Suppressor macrophage treated with lipopolysaccharide for 1 hour (primary cell): ENCODE results near the gene CACYBP.

ENCODE experiments used
- DNase-seq, 3 donors: peaks; one replicate each; pipeline ENCODE4 v3.0.0-alpha.2; 2020 to 2022

The CACYBP gene

DNA sequence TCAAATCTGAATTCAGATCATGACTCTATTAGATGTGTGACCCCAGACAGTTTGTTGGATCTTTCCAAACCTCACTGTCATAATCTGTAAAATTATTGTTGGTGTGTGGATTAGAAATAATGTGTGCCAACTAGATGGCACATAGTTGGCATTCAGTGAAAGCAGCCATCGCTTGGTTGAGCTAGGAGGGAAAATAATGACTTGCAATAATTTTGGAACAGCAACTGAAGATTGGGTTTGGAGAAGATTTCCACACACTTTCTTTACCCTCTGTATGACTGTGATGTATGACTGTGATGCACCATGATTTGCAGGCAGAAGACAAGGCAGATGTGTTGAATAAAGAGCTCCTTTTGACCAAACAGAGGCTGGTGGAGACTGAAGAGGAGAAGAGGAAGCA lies 24.0 kb upstream of the CACYBP start:
- no peak for DNase-seq

DNA sequence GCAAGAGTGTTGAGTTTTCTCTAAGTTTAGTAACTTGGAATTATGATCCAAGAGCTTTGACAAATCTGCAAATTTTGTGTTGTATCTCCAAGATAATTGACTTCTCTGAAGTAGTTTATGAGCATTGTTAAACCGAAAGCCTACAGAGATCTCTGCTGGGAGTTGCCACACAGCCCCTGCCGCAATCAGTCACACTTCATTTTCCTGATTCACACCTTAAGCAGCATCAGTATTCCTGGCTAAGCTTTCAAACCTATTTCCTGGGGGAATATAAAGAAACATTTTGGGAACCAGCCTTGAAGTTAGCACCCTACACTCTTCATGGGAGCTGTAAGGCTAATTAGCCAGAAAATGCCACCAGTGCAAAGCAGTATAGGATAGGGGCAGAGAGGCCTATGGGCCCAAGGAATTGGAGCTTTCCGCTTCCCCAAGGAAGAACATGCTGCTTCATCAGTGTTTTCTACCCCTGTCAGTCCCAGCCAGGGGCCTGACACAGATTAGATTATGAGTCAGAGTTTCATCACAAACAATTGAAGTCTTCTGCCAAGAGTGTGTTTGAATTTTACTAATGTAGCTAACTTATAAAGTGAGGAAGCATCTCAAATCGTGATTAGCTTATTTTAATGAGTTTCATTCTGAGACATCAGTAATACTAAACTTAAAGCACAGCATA lies 23.2 kb upstream of the CACYBP start:
- no peak for DNase-seq

GRCh38 chr1:174982971-174983689 lies 16.6 kb upstream of the CACYBP start:
- peak; percentile 76 to 82 (median 78) for DNase-seq

GRCh38 chr1:174984952-174985351 lies 14.8 kb upstream of the CACYBP start:
- no peak for DNase-seq

GRCh38 chr1:174988539-174988938 lies 11.2 kb upstream of the CACYBP start:
- DNase-seq, result no peak

DNA sequence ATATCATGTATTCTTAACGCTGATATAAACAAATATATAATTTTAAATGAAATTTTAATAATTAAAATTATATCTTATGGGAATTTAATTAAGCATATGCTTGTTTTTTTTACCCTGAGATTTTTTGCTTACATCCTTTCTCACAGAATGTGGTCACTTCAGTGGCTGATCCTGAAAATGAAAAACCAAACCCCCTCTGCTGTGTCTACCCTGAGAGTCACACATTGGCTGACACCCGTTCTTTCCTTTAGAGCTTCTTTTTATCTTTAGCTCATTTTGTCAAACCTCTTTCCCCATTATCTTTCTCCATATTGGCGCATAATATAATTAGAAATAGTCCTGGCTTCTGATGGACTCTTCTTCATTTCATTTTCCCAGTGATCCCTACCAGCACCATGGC lies 10.8 kb upstream of the CACYBP start:
- no peak for DNase-seq

- DNase-seq, result no peak
Measured at GRCh38 chr1:174989536-174990220, 10.1 kb upstream of the CACYBP start.

- DNase-seq, result peak; percentile 54 to 72 (median 55)
Measured at GRCh38 chr1:174990382-174990999, 9.3 kb upstream of the CACYBP start.

DNA sequence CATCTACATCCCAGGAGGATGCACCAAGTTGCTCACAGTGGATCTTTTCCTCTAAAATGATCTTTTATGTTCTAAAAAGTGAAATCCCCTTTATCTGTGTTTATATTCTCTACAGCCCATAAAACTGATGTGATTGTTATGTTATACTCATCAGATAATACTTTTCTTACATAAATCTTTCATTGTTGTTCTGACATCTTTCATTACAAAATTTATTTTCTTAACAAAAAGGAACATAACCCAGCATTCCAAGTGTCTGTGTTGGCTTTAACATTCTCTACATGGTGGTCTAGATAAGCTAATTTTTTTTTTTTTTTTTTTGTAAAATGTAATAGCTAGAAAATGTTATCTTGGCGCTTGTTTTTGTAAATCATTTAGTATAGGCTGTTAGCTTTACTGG lies 8.3 kb upstream of the CACYBP start:
- DNase-seq, result no peak

DNA sequence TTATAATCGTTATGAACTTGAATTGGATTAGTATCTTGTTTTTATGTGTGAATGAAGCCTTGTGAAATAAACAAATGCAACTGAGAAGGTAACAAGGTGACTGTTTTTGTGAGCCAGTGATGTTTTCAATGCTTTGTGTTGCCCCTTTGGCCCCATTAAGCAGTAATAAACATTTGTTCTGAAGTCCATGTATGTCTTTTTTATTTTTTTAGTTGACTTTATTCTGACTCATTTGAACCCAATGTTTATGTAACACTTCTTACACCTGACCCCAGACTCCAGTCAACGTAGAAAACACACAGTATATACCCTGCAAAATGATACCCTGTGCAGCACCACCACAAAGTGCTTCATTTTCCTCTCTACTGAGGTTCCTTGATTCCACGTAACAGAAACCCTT lies 4.6 kb upstream of the CACYBP start:
- no peak for DNase-seq

- no peak for DNase-seq
Measured at GRCh38 chr1:174995916-174996315, 3.8 kb upstream of the CACYBP start.

DNA sequence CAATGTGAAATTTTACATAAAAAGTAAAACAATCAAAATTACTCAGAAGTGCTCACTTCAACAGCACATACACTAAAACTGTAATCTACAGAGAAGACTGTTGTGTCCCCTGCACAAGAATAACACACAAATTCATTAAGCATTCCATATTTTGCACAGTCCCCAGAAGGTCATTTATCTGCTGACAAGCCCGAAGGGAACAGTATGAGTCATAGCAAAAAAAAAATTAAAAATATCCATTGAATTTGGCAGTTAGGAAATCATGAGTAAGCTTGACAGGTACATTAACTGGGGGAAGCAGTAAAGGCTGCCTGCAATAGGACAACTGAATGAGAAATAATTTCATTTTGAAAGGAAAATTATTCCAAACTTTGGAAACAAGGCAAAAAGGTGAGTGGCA lies 3.3 kb upstream of the CACYBP start:
- peak in 2 of 3 donors; percentile 22 to 35 for DNase-seq

DNA sequence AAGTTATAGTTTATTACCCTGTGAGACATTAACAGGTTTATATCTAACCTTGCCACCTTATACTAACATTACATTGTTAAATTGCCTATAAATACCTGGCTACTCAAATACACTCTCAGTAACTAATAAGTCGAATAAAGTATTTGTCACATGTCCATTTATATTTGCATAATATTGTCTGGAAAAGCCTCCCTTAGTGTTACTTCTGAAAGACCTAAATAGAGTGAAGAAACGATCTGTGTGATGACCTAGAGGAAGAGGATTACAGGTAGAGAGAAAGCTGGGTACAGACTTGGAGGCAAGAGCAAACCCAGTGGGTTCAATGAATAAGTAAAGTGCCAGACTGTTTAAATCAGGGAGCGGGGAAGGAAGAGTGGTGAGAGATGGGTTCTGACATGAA lies 2.7 kb upstream of the CACYBP start:
- no peak for DNase-seq

- peak; percentile 68 to 70 (median 69) for DNase-seq
Measured at GRCh38 chr1:174998569-174999215, 1.1 kb upstream of the CACYBP start.

GRCh38 chr1:174999216-174999935 lies 371 bp upstream of the CACYBP start:
- peak; percentile 99 to 100 (median 100) for DNase-seq

- peak in 2 of 3 donors; percentile 40 to 51 for DNase-seq
Measured at GRCh38 chr1:175000697-175001187, 995 bp downstream of the CACYBP start.

GRCh38 chr1:175002910-175003517 lies 3.3 kb downstream of the CACYBP start:
- no peak for DNase-seq

DNA sequence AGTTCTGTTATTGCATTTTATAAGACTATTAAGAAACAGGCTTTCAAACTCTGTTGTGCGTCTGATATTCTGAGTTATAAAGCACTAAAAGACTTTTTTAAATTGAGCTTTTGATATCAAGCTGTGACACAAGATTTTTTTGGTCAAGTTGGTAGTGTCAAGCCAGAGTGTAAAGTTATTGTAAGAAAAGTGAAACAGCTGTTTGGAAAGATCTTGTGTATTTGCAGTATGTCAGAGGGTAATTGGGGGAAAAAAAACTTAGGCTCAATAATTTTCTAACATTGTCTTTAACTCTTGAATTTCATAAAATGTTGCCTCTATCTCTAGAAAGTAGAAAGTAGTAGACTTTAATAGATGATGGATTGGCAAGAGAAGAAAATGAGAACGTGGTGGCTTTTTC lies 3.8 kb downstream of the CACYBP start:
- no peak for DNase-seq

DNA sequence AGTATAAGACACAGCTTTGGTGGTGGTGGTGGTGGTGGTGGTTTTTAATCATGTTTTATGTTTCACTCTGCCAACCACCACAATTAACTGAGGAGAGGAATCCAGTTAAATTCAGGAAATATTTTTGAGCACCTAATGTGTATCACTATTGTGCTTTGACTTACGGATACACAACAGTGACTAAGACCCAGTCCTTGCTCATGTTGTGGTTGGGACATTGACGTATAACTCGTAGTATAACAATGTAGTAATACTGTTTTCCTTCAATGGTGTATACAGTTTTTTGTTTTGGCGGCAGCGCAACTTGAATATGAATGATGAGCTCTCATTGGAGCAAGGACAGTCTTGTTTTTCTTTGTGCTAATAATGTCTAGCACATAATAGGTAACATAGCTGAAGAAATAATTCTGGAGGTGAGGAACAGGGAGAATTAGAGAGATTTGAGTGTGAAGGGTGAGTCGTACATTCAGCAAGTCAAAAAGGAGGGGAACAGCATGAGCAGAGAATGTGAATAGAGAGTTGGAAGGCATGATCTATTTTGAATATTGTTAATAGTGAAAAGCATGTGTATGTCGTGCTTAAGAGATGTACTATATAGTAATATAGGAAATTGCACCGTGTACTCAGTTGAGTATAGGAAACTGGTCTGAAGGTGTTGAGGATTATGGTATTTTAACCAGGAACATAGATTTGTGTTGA lies 5.5 kb downstream of the CACYBP start:
- no peak for DNase-seq

DNA sequence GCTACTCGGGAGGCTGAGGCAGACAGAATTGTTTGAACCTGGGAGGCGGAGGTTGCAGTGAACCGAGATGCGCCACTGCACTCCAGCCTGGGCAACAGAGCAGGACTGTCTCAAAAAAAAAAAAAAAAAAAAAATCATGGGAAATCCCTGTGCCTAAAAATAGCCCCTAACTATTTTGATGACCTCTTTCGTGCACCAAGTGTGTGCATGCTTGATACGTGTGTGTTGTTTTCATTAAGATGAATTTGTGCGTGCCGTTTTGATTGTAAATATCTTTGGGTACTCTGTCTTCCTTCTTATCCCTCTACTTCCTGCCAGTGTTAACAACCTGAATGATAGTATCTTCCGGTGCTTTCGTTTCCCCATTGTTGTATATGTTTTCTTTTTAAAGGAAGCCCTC lies 9.8 kb downstream of the CACYBP start:
- DNase-seq, result no peak

DNA sequence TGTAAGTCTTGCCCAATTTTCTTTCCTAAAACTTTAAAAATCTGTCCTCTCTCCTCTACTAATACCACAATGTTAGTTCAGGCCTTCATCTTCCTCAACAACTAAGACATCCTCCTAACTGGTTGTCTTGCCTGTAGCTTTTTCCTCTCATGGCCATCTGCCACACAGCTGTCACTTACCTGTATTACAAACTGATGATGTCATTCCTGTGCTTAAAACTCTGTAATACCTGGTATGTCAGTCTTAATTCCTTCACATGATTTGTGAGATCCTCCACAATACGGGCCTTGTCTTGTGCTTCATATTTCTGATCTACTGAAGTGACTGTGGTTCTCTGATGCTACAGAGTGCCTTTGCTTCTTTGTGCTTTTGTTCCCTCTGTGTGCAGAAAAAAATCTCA lies 13.7 kb downstream of the CACYBP start:
- no peak for DNase-seq
